Stimulated activated CD8-positive, alpha-beta memory T cell treated with anti-CD3 and anti-CD28 coated beads, Interleukin-2, amount 100 ng/mL, for 1 hour (primary cell): ENCODE data around the gene ATG7.
"Not testable (repeated sequence)": the region's sequence is repeated elsewhere in the genome, so short reads cannot be mapped to it uniquely, and the experiment has no call there.

Experiments
- DNase-seq, 2 donors: peaks; one replicate each; pipeline ENCODE4 v3.0.0-alpha.2; 2020; ENCODE audit warnings: low read depth in 2 of 2

ATG7 gene

GRCh38 chr3:11461226-11461625 lies 189.0 kb downstream of the ATG7 start:
- DNase-seq: no peak

DNA sequence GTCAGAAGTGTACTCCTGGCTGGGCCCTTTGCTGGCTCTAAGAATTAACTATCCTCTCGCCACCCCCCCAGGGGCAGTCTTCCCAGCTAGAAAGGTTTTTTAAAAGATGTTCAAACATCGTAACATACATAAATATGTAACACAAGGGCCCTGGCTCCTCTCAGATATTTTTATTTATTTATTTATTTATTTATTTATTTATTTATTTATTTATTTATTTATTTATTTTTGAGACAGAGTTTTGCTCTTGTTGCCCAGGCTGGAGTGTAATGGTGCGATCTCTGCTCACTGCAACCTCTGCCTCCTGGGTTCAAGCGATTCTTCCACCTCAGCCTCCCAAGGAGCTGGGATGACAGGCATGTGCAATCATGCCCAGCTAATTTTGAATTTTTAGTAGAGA lies 190.5 kb downstream of the ATG7 start:
- DNase-seq: not testable (repeated sequence)

DNA sequence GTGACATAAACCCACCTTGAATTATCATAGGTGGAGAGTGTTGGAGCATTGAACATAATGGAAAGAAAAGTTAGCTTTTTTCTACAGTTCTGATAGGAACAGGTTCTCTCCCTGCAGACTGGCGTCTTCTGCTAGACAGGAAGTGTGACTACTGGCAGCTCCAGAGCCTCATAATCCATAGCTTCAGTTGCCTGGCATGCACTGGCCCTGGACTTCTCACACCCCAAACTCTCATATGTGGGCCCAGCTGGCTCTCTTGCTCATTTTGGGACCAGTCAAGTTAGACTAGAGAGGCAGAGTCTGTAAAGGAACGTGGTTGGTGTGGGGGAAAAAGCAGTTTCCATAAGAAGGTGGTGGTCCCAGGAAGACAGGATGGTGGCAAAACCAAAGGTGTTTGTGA lies 191.4 kb downstream of the ATG7 start:
- DNase-seq: no peak

GRCh38 chr3:11464356-11464755 lies 192.2 kb downstream of the ATG7 start:
- DNase-seq: no peak

GRCh38 chr3:11465744-11466616 lies 193.8 kb downstream of the ATG7 start:
- no peak for DNase-seq

DNA sequence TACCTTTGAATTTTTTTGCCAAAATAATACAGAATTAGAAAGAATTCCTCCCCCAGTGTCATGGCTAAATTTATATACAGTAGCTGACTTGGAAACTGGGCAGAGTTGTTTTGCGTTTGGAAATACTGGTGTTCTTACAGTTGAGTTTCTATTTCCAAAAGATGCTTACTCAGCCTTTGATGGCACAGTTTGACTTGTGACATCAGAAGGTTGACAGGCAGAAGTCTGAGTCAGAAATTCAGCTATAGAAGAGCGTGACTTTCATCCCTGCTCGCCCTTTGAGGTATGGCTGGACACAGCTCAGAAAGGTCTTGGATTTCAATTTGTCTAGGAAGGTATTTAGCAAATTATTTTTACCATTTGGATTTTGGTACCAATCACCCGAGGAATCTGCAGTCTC lies 195.7 kb downstream of the ATG7 start:
- DNase-seq: no peak

GRCh38 chr3:11470031-11470853 lies 198.0 kb downstream of the ATG7 start:
- DNase-seq: no peak

DNA sequence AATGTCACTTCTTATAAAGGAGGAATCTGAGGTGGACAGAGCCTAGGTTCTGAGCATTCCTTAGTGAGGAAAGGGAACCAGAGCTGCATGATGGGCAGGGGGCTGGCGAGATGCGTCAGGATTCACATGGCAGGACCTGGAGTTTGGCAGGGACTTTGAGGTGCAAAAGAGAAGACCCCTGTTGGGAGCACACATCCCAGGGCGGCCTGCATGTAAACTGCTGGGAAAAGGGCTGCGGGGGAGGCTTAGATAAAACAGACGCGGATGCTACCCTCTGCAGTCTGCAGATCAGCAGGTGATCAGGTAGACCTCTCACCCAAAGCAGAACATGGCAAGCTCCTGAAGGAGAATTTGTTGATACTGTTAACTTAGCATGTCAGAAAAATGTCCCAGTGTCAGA lies 203.1 kb downstream of the ATG7 start:
- DNase-seq: no peak

DNA sequence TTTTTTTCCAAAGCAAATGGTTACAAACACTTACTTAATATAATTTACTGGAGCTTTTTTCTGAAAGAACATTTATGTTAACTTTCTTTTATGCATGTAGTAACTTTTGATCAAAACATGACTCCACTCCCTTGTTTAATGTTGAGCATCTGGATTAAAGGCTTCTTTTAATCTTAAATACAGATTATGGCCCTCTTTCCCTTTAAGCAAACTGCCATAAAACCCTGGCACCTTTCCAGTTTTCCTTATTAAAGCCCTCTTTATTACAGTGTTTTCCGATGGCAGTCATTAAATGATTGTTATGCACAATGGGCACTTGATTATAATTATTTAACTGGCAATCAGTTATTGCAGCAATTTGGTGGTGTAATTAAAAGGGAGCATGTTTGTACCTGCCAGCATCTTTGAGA lies 204.5 kb downstream of the ATG7 start:
- no peak for DNase-seq

- DNase-seq: no peak
Observed at GRCh38 chr3:11477407-11477911, 205.3 kb downstream of the ATG7 start.

- no peak for DNase-seq
Observed at GRCh38 chr3:11478167-11478566, 206.0 kb downstream of the ATG7 start.

DNA sequence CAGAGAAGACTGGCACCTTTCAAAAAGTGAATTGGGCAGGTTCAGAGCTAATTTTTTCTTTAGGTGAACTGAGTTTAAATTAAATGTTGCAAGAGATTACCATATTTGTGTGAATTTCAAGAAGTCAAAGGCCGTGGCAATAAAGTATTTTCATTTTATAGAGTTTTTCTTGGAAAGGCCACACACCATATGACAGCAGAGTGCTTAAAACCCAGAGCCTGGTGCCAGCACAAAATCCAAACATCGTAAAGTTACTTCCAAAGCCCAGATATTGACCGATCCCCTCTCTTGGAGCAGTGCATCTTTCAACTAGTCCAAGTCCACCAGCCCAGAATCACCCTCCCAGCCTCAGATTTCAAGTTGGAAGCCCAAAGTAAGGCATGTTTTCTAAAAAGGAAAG lies 207.0 kb downstream of the ATG7 start:
- no peak for DNase-seq

DNA sequence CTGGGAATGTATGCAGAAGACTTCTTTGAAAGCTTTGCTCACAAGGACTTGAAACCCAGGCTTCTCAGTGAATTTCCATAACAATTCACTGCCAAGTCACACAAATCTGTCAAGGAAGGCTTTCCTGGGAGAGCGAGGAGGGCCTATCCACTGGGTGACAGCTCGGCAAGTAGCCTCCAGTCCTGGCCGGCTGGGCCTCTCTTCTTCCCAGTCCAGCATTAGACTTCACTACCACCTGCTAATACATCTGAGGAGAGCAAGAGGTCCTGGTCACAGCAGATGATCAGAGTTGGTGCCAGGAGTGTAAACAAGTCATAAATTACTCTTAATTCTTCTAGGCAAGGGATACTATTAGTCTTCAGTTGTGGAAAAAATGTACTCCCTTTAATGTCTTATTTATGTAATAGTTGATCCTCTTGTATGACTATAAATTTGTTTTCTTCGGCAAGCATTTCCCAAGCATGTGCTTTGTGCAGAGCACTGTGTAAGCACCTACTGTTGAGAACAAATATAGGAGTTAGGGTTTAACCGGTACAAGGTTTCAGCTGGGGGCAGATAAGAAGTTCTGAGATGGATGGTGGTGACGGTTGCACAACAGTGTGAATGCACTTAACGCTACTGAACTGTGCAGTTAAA lies 208.6 kb downstream of the ATG7 start:
- DNase-seq: no peak

DNA sequence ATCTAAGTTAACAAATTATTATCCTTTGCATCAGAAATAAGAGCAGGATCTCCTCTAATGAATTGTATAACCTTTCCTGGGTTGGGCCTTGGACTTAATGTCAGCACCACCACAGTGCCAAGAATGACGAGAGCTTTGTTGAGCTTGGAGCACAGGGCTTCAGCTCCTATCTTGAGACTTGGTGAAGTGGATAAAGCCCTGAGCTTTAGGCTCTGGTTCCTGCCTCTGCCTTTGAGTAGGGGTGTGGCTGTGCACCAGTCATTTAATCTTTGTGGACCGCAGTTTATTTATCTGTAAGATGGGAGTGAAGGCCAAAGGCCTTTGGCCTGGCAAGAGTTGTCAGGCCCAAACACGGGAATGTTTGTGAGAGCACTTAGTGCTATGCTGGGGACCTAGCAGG lies 209.4 kb downstream of the ATG7 start:
- DNase-seq: no peak

- DNase-seq: no peak
Observed at GRCh38 chr3:11482021-11482420, 209.8 kb downstream of the ATG7 start.

GRCh38 chr3:11488356-11488755 lies 216.2 kb downstream of the ATG7 start:
- DNase-seq: not testable (repeated sequence)

- DNase-seq: no peak
Observed at GRCh38 chr3:11494131-11494916, 222.1 kb downstream of the ATG7 start.

GRCh38 chr3:11495948-11496557 lies 223.9 kb downstream of the ATG7 start:
- DNase-seq: no peak

DNA sequence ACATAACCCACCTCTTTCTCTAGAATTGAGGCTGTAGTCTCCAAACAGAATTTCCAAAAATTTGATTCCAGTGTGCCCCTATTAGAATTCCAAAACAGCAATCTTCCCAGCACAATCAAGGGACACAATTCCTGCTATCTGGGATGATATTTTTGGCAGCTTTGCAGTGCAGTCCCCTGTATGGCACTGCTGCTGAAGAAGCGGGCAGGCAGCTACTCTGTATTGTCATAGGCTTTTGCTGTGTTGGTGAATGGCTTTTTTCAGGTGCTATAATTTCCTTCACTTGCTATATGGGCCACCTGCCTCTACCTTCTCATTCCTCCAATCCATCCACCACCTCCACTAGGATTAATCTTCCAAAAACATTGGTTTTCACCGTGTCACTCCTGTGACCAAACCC lies 226.0 kb downstream of the ATG7 start:
- no peak for DNase-seq

DNA sequence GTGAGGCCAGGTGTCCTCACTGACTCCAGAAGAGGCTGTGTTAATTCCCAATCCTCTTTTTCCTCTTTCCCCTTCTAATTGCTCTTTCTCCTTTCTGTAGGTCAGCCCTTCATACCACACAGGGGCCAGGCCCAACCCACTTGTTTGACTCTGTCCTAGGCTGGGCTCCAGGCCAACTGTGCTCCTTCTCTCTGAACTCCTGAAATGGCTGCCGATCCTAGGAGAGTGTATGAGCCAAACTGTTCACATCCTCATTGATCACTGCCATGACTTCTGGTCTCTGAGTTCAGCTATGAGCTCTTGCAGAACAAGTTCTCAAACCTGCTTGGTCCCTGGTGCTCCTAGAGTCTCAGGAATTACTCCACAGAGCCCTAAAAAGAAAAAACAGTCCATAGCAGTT lies 226.4 kb downstream of the ATG7 start:
- DNase-seq: no peak

DNA sequence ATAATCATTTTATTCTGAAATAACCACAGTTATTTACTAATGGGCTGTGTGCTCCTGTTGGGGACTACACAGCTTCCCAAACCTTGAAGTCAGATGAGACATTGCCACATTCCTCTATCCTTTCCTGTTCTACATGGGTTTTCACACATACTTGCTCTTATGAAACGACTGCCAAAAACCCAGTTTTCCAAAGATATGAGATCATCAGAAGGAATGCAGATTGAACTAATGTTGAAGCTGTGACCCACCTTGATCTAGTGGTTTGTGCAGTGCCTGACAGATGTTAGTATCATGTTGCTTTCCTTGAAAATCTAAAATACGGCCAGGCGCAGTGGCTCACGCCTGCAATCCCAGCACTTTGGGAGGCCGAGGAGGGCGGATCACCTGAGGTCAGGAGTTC lies 226.9 kb downstream of the ATG7 start:
- DNase-seq: no peak
